ENCODE results near the gene FRAT2.
"Not testable (repeated sequence)": the region's sequence is repeated elsewhere in the genome, so short reads cannot be mapped to it uniquely, and the experiment has no call there.

FRAT2 gene

DNA sequence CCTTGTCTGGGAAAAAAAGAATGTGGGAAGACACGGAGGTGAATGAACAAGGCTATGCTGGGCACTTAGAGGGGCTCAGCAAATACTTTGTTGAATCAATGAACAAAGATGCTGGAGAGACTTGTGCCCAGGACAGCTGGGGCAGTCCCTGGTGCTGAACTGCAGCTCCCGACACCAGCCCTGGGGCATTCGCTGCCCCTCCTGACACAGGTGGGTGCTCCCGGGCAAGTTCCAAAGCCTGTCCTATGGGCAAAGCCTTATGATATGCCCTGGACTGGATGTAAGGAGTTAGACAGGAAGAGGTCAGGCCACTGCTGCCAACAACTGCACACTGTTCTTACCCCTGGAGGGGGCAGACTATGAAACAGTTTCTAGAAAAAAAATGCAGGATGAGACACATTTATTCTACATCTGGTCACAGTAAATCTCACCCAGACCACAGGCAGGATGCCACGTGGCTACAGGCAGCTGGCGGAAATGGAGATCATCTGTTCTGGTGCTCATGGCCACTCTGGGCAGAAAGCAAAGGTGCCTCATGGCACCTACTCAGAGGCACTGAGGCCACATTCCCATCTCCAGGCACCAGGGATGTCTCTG, 21.9 kb upstream of the FRAT2 start:
- DNase-seq (ENCODE audit: low read depth in 2 of 2) = no peak

DNA sequence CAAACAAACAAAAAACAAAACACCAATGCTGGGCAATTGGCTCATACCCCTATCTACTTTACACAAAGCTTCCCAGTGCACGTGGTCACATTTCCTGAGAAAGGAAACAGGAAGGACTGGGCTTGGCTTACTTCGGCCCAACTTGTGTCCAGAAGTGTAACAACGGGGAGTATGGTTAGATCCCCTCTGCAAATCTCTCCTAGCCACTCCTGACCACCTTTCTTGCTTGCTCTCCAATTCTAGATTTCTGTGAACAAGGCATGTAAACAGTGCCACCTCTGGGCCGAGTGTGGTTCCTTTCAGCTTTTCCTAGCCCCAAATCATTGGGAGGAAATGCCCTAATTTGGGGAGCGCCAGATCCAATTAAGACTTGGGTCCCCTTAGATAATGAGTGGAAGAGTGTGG, 21.0 kb upstream of the FRAT2 start:
- no peak for DNase-seq (ENCODE audit: low read depth in 2 of 2)

DNA sequence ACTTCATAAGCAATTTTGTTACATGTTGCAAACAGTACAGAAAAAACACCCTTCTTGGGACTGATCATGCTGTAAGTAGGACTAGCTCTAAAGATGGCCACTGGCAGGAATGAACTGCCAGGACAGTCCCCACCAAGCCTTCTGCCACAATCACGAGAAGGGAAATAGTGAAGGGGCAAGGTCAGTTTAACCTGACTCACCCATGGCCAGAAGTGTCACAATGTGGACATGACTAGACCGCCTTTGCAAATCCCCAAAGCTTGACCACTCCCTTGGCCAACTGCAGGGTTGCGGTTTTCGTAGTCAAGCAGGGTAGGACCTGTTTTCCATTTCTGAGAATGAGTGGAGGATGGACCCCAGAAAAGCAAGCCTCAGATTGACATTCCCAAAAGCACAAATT, 19.4 kb upstream of the FRAT2 start:
- DNase-seq (ENCODE audit: low read depth in 2 of 2) = no peak

DNA sequence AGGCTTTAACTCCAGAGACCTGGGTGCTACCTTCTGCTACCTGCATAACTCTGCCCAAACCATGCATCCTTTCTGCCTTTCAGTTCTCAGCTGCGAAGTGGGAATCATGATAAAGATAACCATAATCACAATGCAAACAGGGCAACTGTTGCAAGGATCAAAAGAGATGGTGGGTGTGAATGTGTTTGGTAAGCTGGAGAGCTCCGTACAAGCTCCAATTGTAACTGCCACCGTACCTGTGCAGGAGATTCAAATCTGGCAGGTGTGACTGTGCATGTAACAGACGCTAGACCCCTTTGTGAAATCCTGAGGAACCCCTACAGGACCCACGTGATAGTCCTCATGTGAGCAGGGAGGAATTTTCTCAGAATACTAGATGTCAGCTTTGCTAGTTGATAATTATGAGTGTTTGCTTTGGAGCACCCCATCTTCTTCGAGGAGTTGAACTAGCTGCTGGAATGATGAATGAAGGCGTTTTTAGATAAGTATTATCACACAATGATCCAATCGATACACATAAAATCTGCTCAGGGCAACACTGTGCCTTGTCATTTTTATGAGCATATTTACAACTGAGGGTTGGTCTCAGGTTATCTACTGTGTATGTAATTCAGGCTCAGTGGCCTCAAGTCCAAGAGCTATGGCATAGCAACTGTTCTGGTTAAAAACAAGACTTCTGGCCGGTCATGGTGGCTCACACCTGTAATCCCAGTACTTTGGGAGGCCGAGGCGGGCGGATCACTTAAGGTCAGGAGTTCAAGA, 15.4 kb upstream of the FRAT2 start:
- DNase-seq (ENCODE audit: low read depth in 2 of 2) = no peak

DNA sequence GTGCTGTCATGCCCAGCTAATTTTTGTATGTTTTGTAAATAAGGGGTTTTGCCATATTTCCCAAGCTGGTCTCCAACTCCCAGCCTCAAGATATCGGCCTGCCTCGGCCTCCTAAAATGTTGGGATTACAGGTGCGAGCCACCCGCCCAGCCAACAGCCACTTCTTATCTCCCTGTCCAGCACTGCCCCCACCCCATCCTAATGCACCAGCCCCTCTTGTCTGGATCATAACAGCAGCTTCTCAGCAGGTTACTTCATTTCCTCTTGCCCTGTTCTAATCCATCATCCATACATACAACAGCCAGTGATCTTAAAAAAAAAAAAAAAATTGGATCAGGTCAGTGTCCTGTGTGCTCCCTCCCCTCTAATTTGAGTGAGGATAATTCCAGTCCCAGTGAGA, 12.8 kb upstream of the FRAT2 start:
- DNase-seq (ENCODE audit: low read depth in 2 of 2) = no peak

DNA sequence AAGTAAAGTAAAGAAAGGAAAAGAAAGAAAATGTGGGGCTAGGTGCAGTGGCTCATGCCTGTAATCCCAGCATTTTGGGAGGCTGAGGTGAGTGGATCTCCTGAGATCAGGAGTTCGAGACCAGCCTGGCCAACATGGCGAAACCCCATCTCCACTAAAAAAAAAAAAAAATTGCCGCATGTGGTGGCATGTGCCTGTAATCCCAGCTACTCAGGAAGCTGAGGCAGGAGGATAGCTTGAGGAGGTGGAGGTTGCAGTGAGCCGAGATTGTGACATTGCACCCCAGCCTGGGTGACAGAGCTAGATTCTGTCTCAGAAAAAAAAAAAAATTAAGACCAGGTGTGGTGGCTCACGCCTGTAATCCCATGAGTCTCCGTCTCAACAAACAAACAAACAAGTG, 9.1 kb upstream of the FRAT2 start:
- DNase-seq (ENCODE audit: low read depth in 2 of 2) = not testable (repeated sequence)

DNA sequence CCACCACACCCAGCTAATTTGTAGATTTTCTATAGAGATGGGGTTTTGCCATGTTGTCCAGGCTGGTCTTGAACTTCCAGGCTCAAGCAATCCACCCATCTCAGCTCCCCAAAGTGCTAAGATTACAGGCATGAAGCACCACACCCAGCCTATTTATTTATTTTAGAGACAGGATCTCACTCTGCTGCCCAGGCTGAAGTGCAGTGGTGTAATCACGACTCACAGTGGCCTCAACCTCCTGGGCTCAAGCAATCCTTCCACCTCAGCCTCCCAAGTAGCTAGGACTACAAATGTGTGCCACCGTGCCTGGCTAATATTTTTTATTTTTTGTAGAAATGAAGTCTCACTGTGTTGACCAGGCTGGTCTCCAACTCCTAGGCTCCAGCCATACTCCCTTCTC, 6.9 kb upstream of the FRAT2 start:
- no peak for DNase-seq (ENCODE audit: low read depth in 2 of 2)

DNA sequence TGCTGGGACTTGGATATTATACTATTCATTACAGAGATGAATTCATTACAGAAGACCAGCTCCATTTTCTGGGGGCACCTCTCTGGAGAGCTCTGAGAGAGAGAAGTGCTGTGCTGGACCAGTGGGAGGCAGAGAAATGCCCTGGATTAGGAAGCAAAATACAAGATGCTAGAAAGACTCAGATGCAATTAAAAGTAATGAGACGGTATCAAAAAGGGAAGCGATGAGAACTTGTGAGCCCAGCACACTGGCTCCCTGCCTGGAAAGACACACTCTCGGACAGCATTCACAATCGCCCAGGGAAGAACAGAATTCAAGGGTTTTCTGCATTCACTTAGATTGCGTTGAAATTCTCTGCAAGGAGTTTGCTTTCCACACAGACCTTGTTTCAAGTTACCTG, 3.5 kb upstream of the FRAT2 start:
- DNase-seq (ENCODE audit: low read depth in 2 of 2) = no peak

DNA sequence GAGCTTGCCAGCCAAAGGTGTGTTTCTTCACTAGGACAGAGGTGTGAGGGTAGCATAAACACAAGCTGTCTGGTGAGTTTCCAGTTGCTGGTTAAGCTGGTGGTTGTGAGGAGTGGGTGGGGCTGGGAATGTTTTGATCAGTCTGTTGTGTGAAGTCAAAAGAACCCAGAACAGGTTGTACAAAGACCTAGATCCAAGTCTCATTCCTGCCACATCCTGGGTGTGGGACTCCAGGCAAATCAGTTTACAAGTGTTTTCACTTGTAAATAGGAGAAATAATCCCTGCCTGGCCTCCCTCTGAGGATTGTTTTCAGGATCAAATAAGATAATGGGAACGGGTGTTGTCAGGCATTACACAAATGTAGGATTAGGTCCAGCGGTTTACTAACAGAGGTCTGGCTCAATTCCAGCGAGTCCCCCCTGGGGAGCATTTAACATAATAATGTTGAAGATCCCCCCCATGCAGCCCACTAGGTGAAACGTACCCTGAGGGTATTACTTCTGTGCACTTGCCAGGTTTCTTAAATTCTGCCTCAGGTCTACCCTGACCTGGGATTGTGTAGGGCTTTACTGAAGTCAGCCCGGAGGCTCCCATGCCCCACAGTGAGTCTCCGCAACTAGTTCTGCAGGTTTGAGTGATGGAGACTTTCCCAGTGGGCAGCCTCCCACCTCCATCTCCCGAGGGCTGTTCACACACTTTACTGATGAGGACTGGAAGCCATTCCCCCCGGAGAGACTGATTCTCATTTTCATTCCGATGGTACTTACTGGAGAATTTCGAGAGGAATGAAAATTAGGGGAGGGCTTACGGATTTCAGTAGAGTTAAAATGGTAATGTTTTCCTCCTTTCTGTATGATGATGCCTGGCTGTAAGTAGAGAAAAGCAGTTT, 2.7 kb upstream of the FRAT2 start:
- no peak for DNase-seq (ENCODE audit: low read depth in 2 of 2)

DNA sequence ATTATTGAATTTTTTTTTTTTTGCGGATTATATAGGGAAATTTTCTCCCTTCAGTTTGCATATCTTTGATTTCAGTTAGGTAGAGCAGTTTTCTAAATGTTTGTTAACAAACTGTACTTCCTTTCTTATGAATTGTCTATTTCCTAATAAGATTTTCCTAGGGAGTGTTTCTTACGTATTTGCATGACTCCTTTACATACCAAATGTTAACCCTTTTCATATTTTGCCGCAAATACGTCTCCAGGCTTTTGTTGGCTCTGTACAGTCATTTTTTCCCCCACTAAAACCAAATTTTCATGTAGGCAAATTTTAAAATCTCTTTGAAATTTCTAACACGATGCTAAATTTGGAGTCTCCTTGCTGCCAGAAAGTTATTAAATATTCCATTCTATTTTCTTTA, 1.9 kb upstream of the FRAT2 start:
- DNase-seq (ENCODE audit: low read depth in 2 of 2) = no peak

DNA sequence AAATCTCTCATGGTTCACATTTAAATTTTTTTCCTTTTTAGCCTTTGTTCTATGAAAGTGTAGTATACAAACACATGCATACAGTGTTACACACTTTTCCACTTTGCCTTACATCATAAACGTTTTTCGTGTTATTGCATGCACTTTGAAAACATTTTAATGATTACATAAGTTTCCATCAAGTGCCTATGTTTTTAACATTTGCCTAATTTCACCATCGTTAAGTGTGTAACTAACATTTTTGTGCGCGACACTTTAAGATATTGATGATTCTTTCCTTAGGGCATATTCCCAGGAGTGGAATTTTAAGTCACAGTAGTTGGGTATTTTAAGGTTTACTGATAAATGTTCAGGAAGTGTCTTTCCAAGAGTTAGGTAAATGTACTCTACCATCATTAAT, 1.5 kb upstream of the FRAT2 start:
- no peak for DNase-seq (ENCODE audit: low read depth in 2 of 2)

DNA sequence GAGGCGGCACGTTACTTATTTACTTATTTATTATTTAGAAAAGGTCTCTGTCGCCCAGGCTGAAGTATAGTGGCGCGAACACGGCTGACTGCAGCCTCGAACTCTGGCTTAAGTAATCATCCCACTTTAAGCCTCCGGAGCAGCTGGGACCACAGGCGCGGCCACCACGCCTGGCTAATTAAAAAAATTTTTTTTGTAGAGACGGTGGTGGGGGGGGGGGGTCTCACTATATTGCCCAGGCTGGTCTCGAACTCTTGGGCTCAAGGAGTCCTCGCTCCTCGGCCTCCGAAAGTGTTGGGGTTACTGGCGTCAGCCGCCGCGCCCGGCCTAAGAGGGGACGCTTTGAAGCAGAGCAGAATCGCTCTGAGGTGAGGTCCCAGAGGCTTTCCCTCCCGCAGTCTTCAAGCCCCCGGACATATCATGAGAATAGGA, 675 bp upstream of the FRAT2 start:
- no peak for DNase-seq (ENCODE audit: low read depth in 2 of 2)

DNA sequence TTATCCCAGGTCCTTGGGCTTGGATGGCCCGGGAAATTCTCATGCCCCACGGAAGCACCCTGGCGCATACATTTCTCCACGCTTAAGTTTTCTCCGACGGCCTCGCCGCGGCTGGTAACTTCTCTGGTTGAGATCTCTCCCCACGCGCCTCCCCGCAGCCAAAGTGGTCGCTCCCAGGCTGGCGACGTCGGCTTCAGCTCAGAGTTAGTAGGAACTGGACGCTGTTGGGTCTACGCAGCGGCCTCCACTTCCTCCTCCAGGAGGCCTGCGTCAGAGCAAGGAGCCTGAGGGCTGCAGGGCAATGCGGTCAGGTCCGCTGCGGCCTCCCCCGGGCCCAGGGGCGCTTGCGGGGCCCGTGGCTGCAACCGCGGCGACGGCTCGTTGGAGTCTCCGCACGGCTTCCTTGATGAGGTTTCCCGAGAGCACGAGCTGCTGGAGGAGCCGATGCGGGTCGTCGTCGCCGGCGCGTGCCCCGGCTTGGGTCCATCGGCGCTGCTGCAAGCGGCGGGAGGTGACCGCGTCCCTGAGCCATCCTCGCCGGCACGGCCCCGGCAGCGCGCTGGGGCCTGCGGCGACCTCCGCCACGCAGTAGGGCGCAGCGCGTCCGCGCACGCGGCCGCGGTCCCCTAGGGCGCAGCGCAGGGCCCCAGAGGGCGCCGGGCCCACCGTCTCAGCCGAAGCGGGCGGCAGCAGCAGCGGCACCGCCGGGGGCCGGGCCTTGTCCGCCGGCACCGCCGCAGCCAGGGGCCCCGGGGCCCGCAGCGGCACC, 744 bp downstream of the FRAT2 start:
- no peak for DNase-seq (ENCODE audit: low read depth in 2 of 2)

DNA sequence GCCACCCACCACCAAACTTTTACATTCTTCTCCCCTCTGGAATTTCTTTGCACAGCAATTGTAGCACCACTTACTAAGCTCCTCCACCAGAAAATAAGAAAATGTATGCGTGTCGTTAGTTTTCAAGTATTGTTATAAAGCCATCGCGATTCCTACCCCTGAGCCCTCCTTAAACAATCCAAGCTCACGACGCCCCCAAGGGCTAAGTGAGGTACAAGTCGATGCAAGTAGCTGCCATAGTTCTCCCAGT, 1.3 kb downstream of the FRAT2 start:
- no peak for DNase-seq (ENCODE audit: low read depth in 2 of 2)

DNA sequence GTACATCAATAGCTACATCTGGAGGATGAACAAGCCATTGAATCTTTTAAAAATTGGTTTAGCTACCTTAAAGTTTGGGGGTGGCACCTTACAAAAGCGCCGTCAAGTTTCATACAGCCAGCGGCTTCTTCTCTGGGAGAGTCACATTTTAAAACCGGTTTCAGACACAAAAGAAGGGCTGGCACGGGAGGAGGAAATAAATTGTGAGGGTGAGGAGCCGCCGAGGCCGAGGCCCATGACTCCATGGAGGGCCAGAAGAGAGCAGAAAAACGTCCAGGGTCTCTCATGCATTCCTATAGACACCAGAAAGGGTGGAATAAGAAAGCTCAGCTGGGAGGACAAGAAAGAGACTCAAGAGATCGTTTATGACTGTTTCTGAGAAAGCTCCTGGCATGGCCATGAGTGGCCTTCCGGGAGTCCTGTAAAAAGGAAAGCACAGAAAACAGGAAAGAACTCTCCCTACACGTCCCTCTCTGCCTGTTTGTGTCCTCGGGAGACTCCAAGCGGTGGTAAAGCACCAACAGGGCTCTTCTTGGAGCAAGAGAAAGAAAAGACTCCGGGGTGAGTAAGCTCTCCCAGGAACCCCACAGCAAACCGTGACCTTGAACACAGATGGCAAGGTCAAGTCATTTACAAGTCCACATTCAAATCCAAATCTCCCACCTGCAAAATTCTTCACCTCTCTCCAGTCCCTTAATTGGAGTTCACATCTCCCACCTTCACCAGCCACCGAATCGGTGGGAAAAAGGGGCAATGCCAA, 1.8 kb downstream of the FRAT2 start:
- DNase-seq (ENCODE audit: low read depth in 2 of 2) = no peak

DNA sequence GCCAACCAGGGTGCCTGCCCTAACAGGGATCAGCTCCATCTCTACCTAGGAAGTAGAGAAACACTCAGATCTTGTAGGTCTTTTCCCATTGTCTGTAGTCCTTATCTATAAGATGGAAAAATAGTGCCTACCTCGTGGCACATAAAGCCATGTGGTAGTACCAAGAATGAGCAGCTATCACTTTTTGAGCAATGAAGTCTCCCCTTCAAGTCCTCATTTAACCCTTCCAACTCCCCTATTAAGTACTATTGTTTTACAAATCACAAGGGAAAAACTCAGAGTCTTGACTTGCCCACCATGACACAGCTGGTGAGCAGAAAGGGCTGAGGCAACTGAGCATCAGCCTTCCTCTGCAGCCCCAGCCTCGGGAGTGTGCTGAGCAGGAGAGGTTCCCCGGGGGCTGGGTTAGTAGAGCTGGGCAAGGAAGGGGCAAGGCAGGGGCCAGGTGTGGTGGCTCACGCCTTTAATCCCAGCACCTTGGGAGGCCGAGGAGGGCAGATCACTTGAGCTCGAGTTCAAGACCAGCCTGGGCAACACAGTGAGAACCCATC, 3.3 kb downstream of the FRAT2 start:
- DNase-seq (ENCODE audit: low read depth in 2 of 2) = no peak

DNA sequence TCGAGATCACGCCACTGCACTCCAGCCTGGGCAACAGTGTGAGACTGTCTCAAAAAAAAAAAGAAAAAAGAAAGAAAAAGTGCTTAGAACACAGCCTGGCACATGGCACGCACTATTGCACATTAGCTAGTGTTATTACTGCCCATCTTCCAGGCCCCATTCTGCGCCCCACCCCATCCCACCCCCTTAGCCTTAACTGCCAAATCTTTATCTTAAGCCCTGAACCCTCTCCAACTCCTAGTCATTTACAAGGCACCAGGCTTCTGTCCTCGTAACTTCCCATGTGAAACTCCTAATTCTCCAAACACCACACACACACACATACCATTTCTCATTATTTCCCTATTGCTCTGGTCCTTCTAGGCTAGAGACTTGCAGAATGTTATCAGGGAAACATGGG, 4.8 kb downstream of the FRAT2 start:
- DNase-seq (ENCODE audit: low read depth in 2 of 2) = no peak

DNA sequence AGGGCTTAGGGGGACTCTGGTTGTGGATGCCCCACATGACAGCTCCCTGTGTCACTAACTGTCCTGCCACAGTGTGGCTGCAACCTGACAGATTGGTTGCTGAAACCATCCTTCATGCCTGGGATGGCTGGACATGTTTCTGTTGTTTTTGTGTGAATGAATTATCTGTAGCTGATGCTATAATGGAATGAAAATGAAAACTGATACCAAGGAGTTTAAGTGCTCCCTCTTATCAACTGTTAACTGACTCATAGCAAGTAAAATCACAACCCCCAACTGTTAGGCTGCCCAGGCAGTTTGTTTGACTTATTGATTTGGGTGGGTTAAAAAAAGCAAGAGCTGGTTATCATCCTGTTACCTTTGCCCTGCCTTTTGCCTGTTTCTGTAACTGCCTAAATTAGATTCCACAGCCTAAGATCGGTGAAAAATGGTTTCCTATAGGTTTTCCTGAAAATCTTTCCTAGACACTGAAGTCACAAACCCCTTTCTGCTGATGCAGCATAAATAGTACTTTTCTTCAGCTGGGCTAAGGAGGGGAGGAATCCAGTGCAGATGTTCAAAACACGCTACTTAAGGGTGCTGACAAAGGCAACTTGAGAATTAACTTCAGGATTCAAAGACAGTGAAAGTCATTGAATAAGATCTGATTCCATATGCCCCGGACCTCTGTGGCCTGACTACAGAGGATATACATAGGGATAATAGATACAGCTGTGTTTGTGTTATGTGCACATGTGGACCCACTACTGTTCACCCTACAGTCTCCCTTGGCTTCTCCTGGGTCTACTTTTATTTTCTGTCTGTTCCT, 5.7 kb downstream of the FRAT2 start:
- no peak for DNase-seq (ENCODE audit: low read depth in 2 of 2)

DNA sequence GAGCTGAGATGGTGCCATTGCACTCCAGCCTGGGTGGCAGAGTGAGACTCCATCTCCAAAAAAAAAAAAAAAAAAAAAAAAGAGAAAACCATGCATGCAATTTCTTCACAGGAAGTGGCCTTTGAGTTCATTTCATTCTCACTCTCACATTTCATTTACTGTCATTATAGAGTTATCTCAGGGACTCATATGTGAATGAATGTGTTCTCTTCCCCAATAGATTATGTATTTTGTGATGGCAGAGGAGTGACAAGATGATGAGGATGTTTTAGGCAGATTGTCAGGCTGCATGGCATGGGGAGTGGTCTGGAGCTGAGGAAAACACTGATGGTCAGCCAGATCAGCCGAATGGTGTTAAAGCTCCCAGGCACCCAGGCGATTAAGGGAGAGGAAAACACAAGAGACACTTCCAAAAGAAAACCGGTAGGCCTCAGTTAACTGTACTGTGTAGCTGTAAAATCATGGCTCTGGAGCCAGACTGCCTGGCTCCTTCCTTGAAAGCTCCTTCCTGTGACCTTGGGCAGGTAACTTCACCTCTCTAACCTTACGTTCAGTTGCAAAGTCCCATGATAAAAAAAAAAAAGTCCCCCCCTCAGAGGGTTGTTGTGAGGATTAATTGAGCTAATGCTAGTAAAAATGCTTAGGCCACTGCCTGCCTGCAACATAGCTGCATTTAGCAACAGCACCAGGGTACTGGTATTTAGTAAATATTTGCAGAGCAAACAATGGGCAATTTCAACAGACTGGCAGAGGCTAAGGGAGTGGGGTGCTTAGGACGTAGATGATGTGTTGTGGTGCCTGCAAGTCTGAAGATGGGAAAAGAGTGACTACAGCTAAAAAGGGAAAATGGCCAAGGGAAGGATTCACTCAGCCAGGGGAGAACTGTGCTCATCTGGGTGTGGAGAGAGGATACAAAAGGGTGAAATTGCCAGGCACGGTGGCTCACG, 6.9 kb downstream of the FRAT2 start:
- no peak for DNase-seq (ENCODE audit: low read depth in 2 of 2)

All from activated CD4-positive, alpha-beta T cell treated with anti-CD3 and anti-CD28 coated beads for 24 hours (primary cell).